COLO668 (cell line): ENCODE results near the gene SMAD5.

Experiments used
- DNase-seq: peaks from one replicate; lab custom pipeline; 2025; ENCODE audit not compliant: unreplicated experiment; lab: John Stamatoyannopoulos, UW

Gene SMAD5

GRCh38 chr5:136194576-136194975, 61.9 kb downstream of the SMAD5 start:
- DNase-seq = no peak

GRCh38 chr5:136195971-136196820, 63.6 kb downstream of the SMAD5 start:
- DNase-seq = no peak

- no peak for DNase-seq
These were observed 65.0 kb downstream of the SMAD5 start for GRCh38 chr5:136197462-136198142.

- no peak for DNase-seq
These were observed 65.8 kb downstream of the SMAD5 start for GRCh38 chr5:136198453-136198852.

GRCh38 chr5:136199408-136199807, 66.8 kb downstream of the SMAD5 start:
- no peak for DNase-seq

GRCh38 chr5:136200130-136200529, 67.5 kb downstream of the SMAD5 start:
- DNase-seq = no peak

- no peak for DNase-seq
These were observed 68.1 kb downstream of the SMAD5 start for GRCh38 chr5:136200761-136201160.

- DNase-seq = no peak
These were observed 69.2 kb downstream of the SMAD5 start for GRCh38 chr5:136201870-136202269.

GRCh38 chr5:136202469-136203205, 70.0 kb downstream of the SMAD5 start:
- no peak for DNase-seq

- no peak for DNase-seq
These were observed 70.8 kb downstream of the SMAD5 start for GRCh38 chr5:136203303-136203922.

GRCh38 chr5:136205061-136205702, 72.5 kb downstream of the SMAD5 start:
- no peak for DNase-seq

GRCh38 chr5:136205941-136206340, 73.3 kb downstream of the SMAD5 start:
- no peak for DNase-seq

- no peak for DNase-seq
These were observed 73.7 kb downstream of the SMAD5 start for GRCh38 chr5:136206361-136206760.

GRCh38 chr5:136207631-136208030, 75.0 kb downstream of the SMAD5 start:
- DNase-seq = no peak

- DNase-seq = no peak
These were observed 76.3 kb downstream of the SMAD5 start for GRCh38 chr5:136208916-136209315.

GRCh38 chr5:136209346-136209910, 76.8 kb downstream of the SMAD5 start:
- DNase-seq = no peak

- DNase-seq = no peak
These were observed 77.6 kb downstream of the SMAD5 start for GRCh38 chr5:136210259-136210658.

- DNase-seq = no peak
These were observed 78.8 kb downstream of the SMAD5 start for GRCh38 chr5:136211282-136212040.

GRCh38 chr5:136212252-136212721, 79.6 kb downstream of the SMAD5 start:
- DNase-seq = peak; percentile 48
